LNCaP clone FGC (cell line): ENCODE data around the gene LDLRAP1.
"Not testable (repeated sequence)": the region's sequence is repeated elsewhere in the genome, so short reads cannot be mapped to it uniquely, and the experiment has no call there.

ENCODE experiments used
- DNase-seq: peaks from one replicate; pipeline ENCODE4 v3.0.0-alpha.2; 2011; ENCODE audit warnings: low read depth
- H3K4me3 ChIP-seq: 2 replicates; pipeline ENCODE4 v1.5.1; 2011; ENCODE audit warnings: mild to moderate bottlenecking, low read depth, low read length, control low read depth
- CTCF ChIP-seq: IDR thresholded peaks from 2 replicates; pipeline ENCODE4 v1.5.1; 2012; ENCODE audit warnings: mild to moderate bottlenecking; ENCODE audit not compliant: control insufficient read depth, insufficient read depth; ENCODE audit errors: extremely low read depth

LDLRAP1 gene

GRCh38 chr1:25583519-25584370, 40.3 kb downstream of the LDLRAP1 start:
- H3K4me3 ChIP-seq: no peak overlapping the region
- DNase-seq: no peak
- no peak for TF ChIP-seq CTCF

GRCh38 chr1:25586181-25586588, 42.8 kb downstream of the LDLRAP1 start:
- no peak for TF ChIP-seq CTCF
- no peak for DNase-seq
- no peak overlapping the region for H3K4me3 ChIP-seq

- no peak for DNase-seq
- no peak overlapping the region for H3K4me3 ChIP-seq
- TF ChIP-seq CTCF: no peak
Measured at GRCh38 chr1:25587290-25587689, 43.9 kb downstream of the LDLRAP1 start.

GRCh38 chr1:25588224-25588623, 44.8 kb downstream of the LDLRAP1 start:
- not testable (repeated sequence) for DNase-seq

GRCh38 chr1:25588786-25589185, 45.4 kb downstream of the LDLRAP1 start:
- not testable (repeated sequence) for DNase-seq, H3K4me3 ChIP-seq

More at GRCh38 chr1:25588224-25588623, 44.8 kb downstream of the LDLRAP1 start:
- H3K4me3 ChIP-seq: not testable (repeated sequence)

DNA sequence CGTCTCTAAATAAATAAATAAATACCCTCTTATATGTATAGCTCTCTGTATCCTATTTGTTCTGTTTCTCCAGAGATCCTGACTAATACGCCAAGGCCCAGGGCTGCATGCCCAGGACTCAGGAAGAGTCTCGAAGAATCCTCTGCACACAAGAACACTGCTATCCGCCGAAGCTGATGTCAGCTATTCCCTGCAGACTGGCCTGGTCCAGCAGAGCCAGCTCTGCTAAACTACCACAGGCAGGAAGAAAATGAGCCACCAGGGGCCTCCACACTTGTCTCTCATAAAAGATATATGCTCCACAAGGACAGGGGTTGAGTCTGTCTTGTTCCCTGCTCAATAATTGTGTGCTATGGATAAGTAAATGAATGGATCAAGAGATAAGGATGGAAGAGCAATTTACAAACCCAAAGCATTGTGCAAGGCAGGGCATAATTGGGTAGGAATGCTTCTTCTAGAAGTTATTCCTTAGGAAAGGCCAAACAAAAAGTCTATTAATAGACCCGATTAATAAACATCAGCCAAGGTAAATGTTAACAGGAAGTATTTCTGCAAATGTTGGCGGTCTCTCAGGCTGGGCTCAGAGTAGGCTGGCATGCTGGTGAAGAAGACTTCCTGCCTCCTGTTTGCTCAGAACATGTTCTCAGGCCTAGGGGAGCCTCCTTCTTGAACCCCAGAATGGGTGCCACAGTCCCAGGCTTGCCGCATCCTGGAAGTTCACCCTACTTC, 46.9 kb downstream of the LDLRAP1 start:
- peak; percentile 31 for TF ChIP-seq CTCF
- H3K4me3 ChIP-seq: no peak overlapping the region
- DNase-seq: peak; percentile 34

- TF ChIP-seq CTCF: no peak
- H3K4me3 ChIP-seq: no peak overlapping the region
- DNase-seq: no peak
Measured at GRCh38 chr1:25593861-25594260, 50.5 kb downstream of the LDLRAP1 start.
